NCI-H1417 treated with DMSO at 0.1 percent for 48 hours (cell line): ENCODE data around the gene PUS1.
A peak's percentile ranks its signal among the peaks of the same experiment; 100 is the strongest.
"Not testable (repeated sequence)": the region's sequence is repeated elsewhere in the genome, so short reads cannot be mapped to it uniquely, and the experiment has no call there.

Experiments
- DNase-seq: peaks from one replicate; lab custom pipeline; 2025; lab: John Stamatoyannopoulos, UW

Gene PUS1

GRCh38 chr12:131939007-131939406 lies 9.9 kb downstream of the PUS1 start:
- no peak for DNase-seq

DNA sequence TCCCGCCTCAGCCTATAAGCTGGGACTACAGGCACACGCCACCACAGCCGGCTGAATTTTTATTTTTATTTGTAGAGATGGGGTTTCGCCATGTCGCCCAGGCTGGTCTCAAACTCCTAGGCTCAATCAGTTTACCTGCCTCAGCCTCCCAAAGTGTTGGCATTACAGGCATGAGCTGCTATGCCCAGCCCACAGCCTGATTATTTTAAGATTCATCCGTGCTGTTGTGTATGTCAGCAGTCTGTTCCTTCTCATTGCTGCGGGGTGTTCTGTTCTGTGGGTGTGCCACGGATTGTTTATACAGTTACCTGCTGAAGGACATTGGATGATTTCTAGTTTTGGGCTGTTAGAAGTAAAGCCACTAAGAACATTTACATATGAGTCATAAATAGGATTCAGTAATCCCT lies 11.1 kb downstream of the PUS1 start:
- no peak for DNase-seq

DNA sequence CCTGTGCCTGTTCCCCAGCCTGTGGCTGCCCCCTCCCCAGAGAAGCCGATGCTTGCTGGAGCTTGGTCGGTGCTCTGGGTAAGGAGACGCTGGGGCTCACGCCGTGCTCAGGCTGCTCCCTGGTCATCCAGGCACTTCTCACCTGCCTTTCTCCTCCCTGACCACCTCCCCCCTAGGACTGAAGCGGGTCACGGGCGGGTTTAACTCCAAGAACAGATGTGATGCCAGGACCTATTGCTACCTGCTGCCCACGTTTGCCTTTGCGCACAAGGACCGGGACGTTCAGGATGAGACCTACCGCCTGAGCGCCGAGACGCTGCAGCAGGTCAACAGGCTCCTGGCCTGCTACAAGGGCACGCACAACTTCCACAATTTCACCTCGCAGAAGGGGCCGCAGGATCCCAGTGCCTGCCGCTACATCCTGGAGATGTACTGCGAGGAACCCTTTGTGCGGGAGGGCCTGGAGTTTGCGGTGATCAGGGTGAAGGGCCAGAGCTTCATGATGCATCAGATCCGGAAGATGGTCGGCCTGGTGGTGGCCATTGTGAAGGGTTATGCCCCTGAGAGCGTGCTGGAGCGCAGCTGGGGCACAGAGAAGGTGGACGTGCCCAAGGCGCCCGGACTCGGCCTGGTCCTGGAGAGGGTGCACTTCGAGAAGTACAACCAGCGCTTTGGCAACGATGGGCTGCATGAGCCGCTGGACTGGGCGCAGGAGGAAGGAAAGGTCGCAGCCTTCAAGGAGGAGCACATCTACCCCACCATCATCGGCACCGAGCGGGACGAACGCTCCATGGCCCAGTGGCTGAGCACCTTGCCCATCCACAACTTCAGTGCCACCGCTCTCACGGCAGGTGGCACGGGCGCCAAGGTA lies 12.3 kb downstream of the PUS1 start:
- no peak for DNase-seq

DNA sequence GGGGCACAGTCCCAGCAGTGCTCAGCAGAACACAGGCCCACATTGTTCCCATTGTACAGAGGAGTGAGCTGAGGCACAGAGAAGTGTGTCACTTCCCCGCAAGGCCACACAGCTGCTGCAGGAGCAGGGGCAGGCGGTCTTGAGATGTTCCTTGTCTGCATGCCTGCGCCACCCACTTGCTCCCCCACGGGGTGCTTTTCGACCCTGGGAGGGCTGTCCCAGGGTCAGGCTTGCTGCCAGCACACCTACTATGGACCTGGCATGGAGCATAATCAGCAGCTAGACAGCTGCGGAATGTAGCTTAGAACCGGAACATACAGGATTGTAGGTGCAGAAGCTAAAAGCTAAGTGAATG lies 12.9 kb downstream of the PUS1 start:
- DNase-seq, result no peak

DNA sequence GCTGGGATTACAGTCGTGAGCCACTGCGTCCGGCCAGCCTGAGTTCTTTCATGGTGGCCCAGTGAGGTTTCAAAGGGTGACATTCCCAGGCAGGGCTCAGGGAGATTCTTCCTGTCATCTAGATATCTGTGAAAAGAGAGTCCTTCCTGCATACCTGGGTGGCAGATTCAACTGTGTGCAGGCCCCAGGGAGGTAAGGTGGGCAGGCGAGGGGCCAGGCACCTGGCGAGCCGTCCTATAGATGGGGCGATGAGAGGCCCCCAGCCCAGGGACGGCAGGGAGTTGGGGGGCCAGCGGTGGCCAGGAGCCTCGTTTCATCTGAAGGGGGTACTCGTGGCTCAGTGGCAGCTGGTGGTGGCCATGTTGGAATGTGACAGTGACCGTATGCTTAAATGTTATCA lies 13.6 kb downstream of the PUS1 start:
- DNase-seq, result no peak

DNA sequence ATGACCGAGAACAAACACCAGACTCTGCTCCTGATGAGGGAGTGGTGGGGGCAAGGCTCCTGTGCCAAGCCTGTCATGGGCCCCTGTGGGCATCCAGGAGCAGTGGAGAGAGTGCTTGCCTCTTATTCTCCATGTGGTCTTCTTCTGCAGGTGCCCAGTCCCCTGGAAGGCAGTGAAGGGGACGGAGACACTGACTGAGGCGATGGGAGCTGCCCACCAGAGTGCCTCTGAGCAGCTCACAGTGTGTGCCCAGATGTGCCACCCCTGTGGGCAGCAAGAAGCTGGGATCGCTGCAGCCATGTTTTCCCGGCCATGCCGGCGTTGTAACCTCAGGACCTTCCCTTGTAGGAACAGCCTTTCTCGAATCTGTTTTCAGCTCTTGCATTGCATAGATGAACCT lies 14.3 kb downstream of the PUS1 start:
- no peak for DNase-seq

GRCh38 chr12:131943876-131944275 lies 14.8 kb downstream of the PUS1 start:
- DNase-seq, result no peak

DNA sequence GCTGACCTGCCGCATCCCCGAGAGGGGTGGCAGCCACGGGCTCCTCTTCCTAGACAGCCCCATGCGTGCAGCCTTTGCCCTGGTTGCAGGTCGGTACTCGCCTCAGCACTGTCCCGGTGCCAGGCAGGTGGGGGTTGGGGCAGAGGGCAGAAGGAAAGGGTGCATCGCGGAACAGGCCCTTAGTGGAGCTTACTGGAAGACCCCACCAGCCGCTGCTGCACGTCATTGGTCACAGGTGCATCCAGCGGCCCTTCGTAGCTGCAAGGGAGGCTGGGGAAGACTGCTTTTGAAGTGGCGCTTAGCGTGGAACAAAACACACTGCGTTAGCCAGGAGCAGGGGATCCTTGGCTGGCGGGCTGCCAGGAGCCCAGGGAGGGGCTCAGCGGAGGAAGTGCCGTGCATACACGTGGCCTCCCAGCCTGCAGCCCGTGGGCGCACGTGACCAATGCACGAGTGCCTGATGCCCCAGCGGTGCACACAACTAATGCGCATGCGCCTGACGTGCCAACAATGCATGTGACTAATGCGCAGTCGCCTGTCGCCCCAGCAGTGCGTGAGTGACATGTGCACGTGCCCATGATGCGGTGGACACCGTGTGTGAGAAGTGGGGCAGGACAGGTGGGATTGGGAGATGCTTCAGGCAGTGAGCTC lies 15.7 kb downstream of the PUS1 start:
- no peak for DNase-seq

GRCh38 chr12:131946757-131947156 lies 17.7 kb downstream of the PUS1 start:
- DNase-seq, result no peak

DNA sequence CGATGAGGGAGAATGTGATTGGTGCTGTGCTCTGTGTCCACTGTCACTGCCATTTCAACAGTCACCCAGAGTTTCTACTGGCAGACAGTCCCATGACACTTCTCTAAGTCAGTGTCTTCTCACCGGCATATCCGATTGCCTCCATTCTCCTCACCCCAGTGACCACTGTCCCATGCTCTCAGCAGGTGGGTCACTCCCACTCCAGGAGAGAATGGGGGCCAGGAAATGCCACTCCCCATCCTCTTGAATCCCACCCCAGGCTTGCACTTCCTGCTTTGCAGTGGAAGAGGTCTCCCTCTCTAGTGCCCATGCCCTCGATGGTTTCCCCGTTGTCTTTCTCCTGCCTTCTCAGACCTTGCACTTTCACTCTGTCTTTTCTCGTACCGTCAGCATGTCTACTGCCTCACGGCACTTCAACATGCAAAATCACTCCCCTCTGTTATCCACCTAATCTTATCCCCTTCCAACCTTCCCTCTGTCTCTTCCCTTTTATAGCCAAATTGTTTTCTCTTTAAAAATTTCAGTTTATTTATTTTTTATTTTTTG lies 18.5 kb downstream of the PUS1 start:
- no peak for DNase-seq

- no peak for DNase-seq
These were observed 19.2 kb downstream of the PUS1 start for GRCh38 chr12:131948166-131948712.

- DNase-seq, result not testable (repeated sequence)
These were observed 19.8 kb downstream of the PUS1 start for GRCh38 chr12:131948713-131949430.

DNA sequence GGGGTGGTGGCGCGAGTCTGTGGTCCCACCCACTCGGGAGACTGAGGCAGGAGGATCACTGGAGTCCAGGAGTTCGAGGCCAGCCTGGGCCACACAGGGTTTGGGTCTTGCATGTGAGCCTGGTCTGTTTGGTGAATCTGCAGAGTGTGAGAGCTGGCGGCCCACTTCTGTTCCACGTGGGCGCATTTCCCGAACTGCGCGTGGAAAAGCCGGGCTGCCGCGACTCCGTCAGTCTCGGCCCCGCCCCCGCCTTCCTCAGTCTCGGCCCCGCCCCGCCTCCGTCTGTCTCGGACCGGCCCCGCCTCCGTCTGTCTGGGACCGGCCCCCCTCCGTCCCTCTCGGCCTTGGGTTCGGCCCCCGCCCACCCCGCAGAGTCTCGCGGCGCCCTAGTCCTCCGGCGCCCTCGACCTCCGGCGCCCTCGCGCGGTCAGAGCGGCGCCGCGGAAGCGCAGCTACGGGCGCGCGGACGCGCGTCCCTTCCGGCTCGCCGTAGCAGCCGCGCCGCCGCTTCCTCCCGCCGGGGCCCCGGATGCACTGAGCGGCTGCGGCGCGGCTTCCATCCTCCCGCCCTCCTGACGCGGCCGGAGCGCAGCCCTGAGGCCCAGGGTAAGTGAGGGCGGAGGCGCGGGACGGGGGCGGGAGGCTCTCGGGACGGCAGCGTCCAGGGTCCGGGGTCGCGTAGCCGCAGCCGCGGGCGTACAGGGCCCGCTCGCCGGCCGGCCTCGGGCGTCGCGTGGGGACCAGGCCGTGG lies 20.5 kb downstream of the PUS1 start, which contains the start of gene EP400:
Gene EP400 (plus strand): TSS at position 512 of the 751 bp plus-strand sequence. CDS start 10,678 bp downstream, outside the sequence.
- peak; percentile 63 for DNase-seq

- no peak for DNase-seq
These were observed 21.3 kb downstream of the PUS1 start for GRCh38 chr12:131950182-131950913.

DNA sequence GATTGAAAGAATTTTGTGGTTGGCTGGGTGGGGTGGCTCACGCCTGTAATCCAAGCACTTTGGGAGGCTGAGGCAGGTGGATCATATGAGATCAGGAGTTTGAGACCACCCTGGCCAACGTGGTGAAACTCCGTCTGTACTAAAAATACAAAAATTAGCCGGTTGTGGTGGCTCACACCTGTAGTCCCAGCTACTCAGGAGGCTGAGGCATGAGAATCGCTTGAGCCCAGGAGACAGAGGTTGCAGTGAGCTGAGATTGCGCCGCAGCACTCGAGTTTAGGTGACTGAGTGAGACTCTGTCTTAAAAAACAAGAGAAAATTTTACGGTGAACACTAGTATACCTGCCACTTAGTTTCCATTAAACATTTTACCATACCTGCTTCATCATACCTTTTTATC lies 24.7 kb downstream of the PUS1 start:
- DNase-seq, result not testable (repeated sequence)

GRCh38 chr12:131954460-131954859 lies 25.4 kb downstream of the PUS1 start:
- not testable (repeated sequence) for DNase-seq

DNA sequence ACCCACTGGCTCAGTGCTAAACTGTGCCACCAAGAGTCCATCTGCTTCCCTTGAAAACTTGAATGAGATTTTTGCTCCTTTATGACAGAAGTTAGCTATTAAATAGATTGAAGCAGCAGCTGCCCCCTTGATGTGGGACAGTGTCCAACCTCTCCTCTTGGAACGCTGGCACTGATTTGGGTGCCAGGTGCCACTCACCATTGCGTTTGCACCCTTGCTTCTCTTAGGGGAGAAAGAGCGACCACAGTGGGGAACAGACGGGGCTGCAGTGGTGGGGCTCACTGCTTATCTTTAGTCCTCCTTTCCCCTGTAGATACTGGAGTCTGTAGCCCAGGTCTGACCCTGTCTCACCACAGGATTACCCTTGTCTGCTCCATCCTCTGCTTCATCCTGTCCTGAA lies 30.0 kb downstream of the PUS1 start:
- no peak for DNase-seq

DNA sequence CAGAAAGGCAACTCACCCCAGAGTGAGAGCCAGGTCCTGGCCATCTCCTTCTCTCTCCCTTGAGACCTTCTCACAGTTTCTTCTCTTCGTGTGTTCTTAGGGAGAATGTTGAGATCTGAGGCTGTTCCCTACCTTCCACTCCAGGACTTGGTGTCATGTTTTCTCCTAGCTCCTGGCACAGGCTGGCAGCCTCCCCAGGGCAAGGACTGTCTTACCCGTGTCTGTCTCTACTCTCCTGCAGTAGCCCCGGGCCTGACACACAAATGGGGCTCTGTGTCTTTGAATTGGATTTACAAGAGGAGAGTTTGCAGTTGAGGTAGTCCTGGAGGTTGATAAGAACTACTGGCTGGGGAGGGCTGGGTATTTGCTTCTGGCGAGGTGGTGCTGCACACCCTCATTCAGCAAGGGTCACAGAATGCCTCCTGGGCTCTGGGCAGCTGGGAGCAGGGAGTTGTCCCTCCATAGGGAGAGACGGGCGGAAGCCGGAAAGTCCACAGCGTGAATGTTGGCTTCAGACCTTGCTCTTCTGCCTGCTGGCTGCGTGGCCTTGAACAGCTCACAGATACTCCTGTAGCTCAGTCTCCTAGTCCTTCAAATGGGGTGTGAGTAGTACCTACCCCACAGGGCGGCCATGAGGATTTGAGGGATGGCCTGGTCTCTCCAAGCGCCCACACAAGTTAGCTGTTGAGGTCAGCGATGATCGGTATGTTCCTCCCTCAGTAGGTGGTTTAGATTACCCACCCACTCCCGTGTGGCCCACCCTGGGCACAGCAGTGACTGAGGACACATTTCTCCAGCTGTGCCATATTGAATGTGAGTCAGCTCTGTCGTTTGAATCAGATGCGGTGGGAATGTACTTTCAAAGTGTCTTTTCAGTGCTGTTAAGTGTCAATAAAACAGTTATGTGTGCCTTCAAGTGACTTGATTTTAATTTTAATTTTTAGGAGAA lies 30.8 kb downstream of the PUS1 start:
- no peak for DNase-seq

DNA sequence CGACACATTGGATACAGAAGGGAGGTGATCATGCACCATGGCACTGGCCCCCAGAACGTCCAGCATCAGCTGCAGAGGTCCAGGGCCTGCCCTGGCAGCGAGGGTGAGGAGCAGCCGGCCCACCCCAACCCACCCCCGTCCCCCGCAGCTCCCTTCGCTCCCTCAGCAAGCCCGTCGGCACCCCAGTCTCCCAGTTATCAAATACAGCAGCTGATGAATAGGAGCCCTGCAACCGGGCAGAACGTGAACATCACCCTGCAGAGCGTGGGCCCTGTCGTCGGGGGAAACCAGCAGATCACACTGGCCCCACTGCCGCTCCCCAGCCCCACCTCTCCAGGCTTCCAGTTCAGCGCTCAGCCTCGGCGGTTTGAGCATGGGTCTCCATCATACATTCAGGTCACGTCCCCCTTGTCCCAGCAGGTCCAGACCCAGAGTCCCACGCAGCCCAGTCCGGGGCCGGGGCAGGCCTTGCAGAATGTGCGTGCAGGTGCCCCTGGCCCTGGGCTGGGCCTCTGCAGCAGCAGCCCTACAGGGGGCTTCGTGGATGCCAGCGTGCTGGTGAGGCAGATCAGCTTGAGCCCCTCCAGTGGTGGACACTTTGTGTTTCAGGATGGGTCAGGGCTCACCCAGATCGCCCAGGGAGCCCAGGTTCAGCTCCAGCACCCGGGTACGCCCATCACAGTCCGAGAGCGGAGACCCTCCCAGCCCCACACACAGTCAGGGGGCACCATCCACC lies 31.7 kb downstream of the PUS1 start:
- not testable (repeated sequence) for DNase-seq
